Loucy (cell line): ENCODE measurements around the gene MYH14.

ENCODE experiments used
- H2AFZ ChIP-seq: fragments of 200-600 bp; sonication (generic); 2 replicates; pipeline ENCODE4 v1.6.0; 2016; ENCODE audit warnings: antibody characterized with exemption, mild to moderate bottlenecking, low read length, moderate library complexity
- H3F3A ChIP-seq: fragments of 200-600 bp; 2 replicates; pipeline ENCODE4 v1.6.0; 2016; ENCODE audit warnings: antibody characterized with exemption, low read depth, mild to moderate bottlenecking
- H3K27me3 ChIP-seq: fragments of 200-600 bp; sonication (generic); 2 replicates; pipeline ENCODE4 v1.6.1; 2014; ENCODE audit warnings: low read length, mild to moderate bottlenecking; ENCODE audit not compliant: insufficient read depth, poor library complexity, severe bottlenecking
- H3K36me3 ChIP-seq: fragments of 200-600 bp; sonication (generic); 2 replicates; pipeline ENCODE4 v1.6.1; 2016; ENCODE audit warnings: low read length; ENCODE audit not compliant: insufficient read depth
- H3K4me1 ChIP-seq: fragments of 200-600 bp; sonication (generic); 2 replicates; pipeline ENCODE4 v1.5.1; 2014; ENCODE audit warnings: low read length, mild to moderate bottlenecking; ENCODE audit not compliant: insufficient read depth, poor library complexity, severe bottlenecking
- H3K4me2 ChIP-seq: fragments of 200-600 bp; sonication (generic); 2 replicates; pipeline ENCODE4 v1.6.0; 2014; ENCODE audit warnings: antibody characterized with exemption, low read length, low read depth, mild to moderate bottlenecking; ENCODE audit not compliant: poor library complexity, severe bottlenecking
- H3K4me3 ChIP-seq: fragments of 200-600 bp; sonication (generic); 2 replicates; pipeline ENCODE4 v1.5.1; 2014; ENCODE audit warnings: low read length, mild to moderate bottlenecking, mixed read lengths; ENCODE audit not compliant: poor library complexity, severe bottlenecking
- H3K79me2 ChIP-seq: fragments of 200-600 bp; sonication (generic); 2 replicates; pipeline ENCODE4 v1.6.1; 2014; ENCODE audit warnings: low read length; ENCODE audit not compliant: insufficient read depth
- H3K9ac ChIP-seq: fragments of 200-600 bp; sonication (generic); 2 replicates; pipeline ENCODE4 v1.6.0; 2014; ENCODE audit warnings: mild to moderate bottlenecking, low read depth, low read length, moderate library complexity; ENCODE audit not compliant: poor library complexity, severe bottlenecking
- H3K9me2 ChIP-seq: fragments of 200-600 bp; sonication (generic); replicated peaks from 2 replicates; pipeline ENCODE4 v1.6.1; 2016; ENCODE audit warnings: low read depth, low read length, mixed read lengths
- H3K9me3 ChIP-seq: fragments of 200-600 bp; sonication (generic); 2 replicates; pipeline ENCODE4 v1.6.1; 2014; ENCODE audit warnings: mild to moderate bottlenecking, antibody characterized with exemption, low read length, low read depth; ENCODE audit not compliant: insufficient read depth
- H4K20me1 ChIP-seq: fragments of 200-600 bp; sonication (generic); 2 replicates; pipeline ENCODE4 v1.6.0; 2014; ENCODE audit warnings: antibody characterized with exemption, low read length, mild to moderate bottlenecking; ENCODE audit not compliant: insufficient read depth, poor library complexity, severe bottlenecking
- CTCF ChIP-seq: fragments of 200-600 bp; sonication (generic); conservative IDR thresholded peaks from 2 replicates; pipeline ENCODE4 v1.5.1; 2014; ENCODE audit warnings: mild to moderate bottlenecking, antibody characterized with exemption, low read length
- EZH2phosphoT487 ChIP-seq: fragments of 200-600 bp; IDR thresholded peaks from 2 replicates; pipeline ENCODE4 v1.6.1; 2018; ENCODE audit warnings: antibody characterized with exemption, mild to moderate bottlenecking, moderate library complexity, borderline replicate concordance

Gene MYH14

GRCh38 chr19:50322931-50323781, 119.7 kb downstream of the MYH14 start:
- Histone ChIP-seq H4K20me1 (no peaks in the 10 kb centered on the region), H2AFZ (no peak overlapping the region), H3K4me2 (no peak overlapping the region), H3K4me3 (no peak overlapping the region), H3K79me2 (no peaks in the 10 kb centered on the region), H3K36me3 (no peaks in the 10 kb centered on the region), H3K9me2 (no peaks in the 10 kb centered on the region), H3K27me3 (no peaks in the 10 kb centered on the region), H3K4me1 (no peaks in the 10 kb centered on the region), H3F3A (no peaks in the 10 kb centered on the region), H3K9ac (no peak overlapping the region), H3K9me3 (no peaks in the 10 kb centered on the region)
- TF ChIP-seq EZH2phosphoT487 (no peak), CTCF (no peak)

GRCh38 chr19:50323782-50324133, 120.3 kb downstream of the MYH14 start:
- Histone ChIP-seq H3F3A (no peaks in the 10 kb centered on the region), H3K4me3 (no peak overlapping the region), H3K4me1 (no peaks in the 10 kb centered on the region), H3K27me3 (no peaks in the 10 kb centered on the region), H3K4me2 (no peak overlapping the region), H4K20me1 (no peaks in the 10 kb centered on the region), H3K79me2 (no peaks in the 10 kb centered on the region), H3K9ac (no peak overlapping the region), H3K36me3 (no peaks in the 10 kb centered on the region), H3K9me2 (no peaks in the 10 kb centered on the region), H2AFZ (no peak overlapping the region), H3K9me3 (no peaks in the 10 kb centered on the region)
- TF ChIP-seq CTCF (no peak), EZH2phosphoT487 (no peak)

GRCh38 chr19:50324331-50324730, 120.9 kb downstream of the MYH14 start:
- Histone ChIP-seq H3K36me3 (no peaks in the 10 kb centered on the region), H3K27me3 (no peaks in the 10 kb centered on the region), H3F3A (no peaks in the 10 kb centered on the region), H3K4me1 (no peaks in the 10 kb centered on the region), H3K9me3 (no peaks in the 10 kb centered on the region), H3K9me2 (no peaks in the 10 kb centered on the region), H3K9ac (no peak overlapping the region), H4K20me1 (no peaks in the 10 kb centered on the region), H3K79me2 (no peaks in the 10 kb centered on the region), H3K4me3 (no peak overlapping the region), H2AFZ (no peak overlapping the region), H3K4me2 (no peak overlapping the region)
- TF ChIP-seq CTCF, result no peak
- no peak for TF ChIP-seq EZH2phosphoT487
